ENCODE results near the gene KRT81. TPM values are rescaled to one million over a fixed set of nuclear protein-coding genes. Genes with fewer than 3 reads are reported as not detected.

The KRT81 gene
- total and polyA plus RNA-seq, 2 donors (not counting 1 experiment from before 2014, with no cell fraction given) = not detected

DNA sequence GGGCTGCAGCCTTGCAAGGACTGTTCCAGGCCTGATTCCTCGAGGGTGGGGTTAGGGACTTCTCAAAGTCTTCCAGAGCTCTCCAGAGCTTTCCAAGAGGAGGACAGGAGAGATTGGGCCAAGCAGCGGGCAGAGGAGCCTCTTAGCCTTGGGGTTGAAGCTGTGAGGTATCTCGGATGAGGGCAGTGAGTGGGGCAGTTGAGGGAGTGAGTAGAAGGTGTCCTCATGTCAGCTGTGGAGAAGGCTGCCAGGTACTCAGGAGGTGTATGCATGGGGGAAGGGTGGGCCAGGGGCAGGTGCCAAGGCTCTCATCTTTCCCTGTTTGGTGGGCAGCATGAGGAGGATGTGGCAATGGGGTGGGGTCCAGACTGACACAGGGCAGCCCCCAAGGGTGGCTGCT, 22.1 kb upstream of the KRT81 start:
- H3K4me1 ChIP-seq (ENCODE audit: control insufficient read depth in 2 of 2, insufficient read depth in 2 of 2, low read length in 2 of 2) = no peaks in the 10 kb centered on the region
- DNase-seq (no peak), ATAC-seq (ENCODE audit: low read depth) (no peak)
- H2AFZ ChIP-seq (ENCODE audit: insufficient read depth, low read depth, low read length, poor library complexity, severe bottlenecking) = no peak overlapping the region
- no peak overlapping the region for H3K4me2 ChIP-seq (replicated peaks; ENCODE audit: low read depth, low read length, poor library complexity, severe bottlenecking)
- H3K9ac ChIP-seq (ENCODE audit: low read length) = no peak overlapping the region
- H4K20me1 ChIP-seq (ENCODE audit: control insufficient read depth, insufficient read depth, low read length, poor library complexity, severe bottlenecking) = no peaks in the 10 kb centered on the region
- H3K4me3 ChIP-seq (ENCODE audit: control extremely low read depth in 1 of 5, extremely low read depth in 1 of 5, insufficient read depth in 1 of 5, low read depth in 2 of 5, low read length in 4 of 5) = no peak overlapping the region
- intact Hi-C loops (cut with micrococcal nuclease) = no loop called here
- TF ChIP-seq, protein P1, sequence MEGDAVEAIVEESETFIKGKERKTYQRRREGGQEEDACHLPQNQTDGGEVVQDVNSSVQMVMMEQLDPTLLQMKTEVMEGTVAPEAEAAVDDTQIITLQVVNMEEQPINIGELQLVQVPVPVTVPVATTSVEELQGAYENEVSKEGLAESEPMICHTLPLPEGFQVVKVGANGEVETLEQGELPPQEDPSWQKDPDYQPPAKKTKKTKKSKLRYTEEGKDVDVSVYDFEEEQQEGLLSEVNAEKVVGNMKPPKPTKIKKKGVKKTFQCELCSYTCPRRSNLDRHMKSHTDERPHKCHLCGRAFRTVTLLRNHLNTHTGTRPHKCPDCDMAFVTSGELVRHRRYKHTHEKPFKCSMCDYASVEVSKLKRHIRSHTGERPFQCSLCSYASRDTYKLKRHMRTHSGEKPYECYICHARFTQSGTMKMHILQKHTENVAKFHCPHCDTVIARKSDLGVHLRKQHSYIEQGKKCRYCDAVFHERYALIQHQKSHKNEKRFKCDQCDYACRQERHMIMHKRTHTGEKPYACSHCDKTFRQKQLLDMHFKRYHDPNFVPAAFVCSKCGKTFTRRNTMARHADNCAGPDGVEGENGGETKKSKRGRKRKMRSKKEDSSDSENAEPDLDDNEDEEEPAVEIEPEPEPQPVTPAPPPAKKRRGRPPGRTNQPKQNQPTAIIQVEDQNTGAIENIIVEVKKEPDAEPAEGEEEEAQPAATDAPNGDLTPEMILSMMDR (IDR thresholded peaks at IDR 0.05) = no peak
- Mint-ChIP-seq H3K27ac (no peak overlapping the region), H3K9me3 (ENCODE audit: insufficient read depth) (no peaks in the 10 kb centered on the region), H3K4me1 (peaks cover 3% of the 10 kb centered on the region), H3K4me3 (no peak overlapping the region), H3K27me3 (peaks cover 47% of the 10 kb centered on the region)
- H3K9me3 ChIP-seq (ENCODE audit: control extremely low read depth in 1 of 3, control insufficient read depth in 2 of 3, insufficient read depth in 1 of 3, low read length in 2 of 3) = no peaks in the 10 kb centered on the region
- no peak overlapping the region for H3K27ac ChIP-seq (ENCODE audit: low read length in 2 of 2)
- no peaks in the 10 kb centered on the region for H3K79me2 ChIP-seq (ENCODE audit: control insufficient read depth, insufficient read depth, low read length)
- no peaks in the 10 kb centered on the region for H3K36me3 ChIP-seq (replicated peaks in 1 of 2; ENCODE audit: control extremely low read depth in 1 of 2, control insufficient read depth in 1 of 2, extremely low read depth in 1 of 2, insufficient read depth in 2 of 2, low read length in 1 of 2)
- ChIA-PET CTCF (interaction anchor here (2.3 kb wide), 1 partner anchor 34 kb away, joined by 11 read pairs; no protein-coding TSS in a partner anchor), POLR2A (no interaction called here)
- WGBS (ENCODE audit: insufficient coverage) = 65% methylated on average over 3 of the region's 3 CpGs
- peaks cover 0 to 33% (median 8%) of the 10 kb centered on the region in 4 experiments for H3K27me3 ChIP-seq (replicated peaks in 1 of 4; ENCODE audit: control extremely low read depth in 1 of 4, control insufficient read depth in 3 of 4, insufficient read depth in 4 of 4, low read length in 3 of 4)

DNA sequence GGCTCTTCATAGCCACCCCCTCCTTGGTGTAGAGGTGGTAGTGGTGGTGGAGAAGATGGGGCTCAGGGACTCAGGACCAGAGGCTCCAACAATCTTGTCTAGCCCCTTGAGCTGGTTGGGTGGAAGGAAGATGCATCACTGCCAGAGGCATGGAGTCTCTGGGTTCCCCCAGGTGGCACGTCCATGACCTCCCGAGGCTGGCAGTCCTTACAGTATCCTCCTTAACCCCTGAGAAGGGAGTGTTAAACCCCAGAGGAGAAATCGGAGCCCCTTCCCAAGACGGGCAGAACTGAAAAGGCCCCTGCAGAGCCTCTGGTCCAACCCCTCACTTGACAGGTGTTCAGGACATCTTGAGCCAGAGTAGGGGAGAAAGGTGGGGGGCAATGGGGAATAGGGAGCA, 20.8 kb upstream of the KRT81 start:
- peaks cover 0 to 38% (median 11%) of the 10 kb centered on the region in 4 experiments for H3K27me3 ChIP-seq (replicated peaks in 1 of 4; ENCODE audit: control extremely low read depth in 1 of 4, control insufficient read depth in 3 of 4, insufficient read depth in 4 of 4, low read length in 3 of 4)
- no peak overlapping the region for H3K27ac ChIP-seq (ENCODE audit: low read length in 2 of 2)
- TF ChIP-seq, protein P1 (IDR thresholded peaks at IDR 0.05) = no peak
- no peak for TF ChIP-seq EZH2 (IDR thresholded peaks at IDR 0.05; ENCODE audit: borderline replicate concordance, insufficient read depth, low read depth, low read length, poor library complexity, severe bottlenecking)
- H3K36me3 ChIP-seq (replicated peaks in 1 of 2; ENCODE audit: control extremely low read depth in 1 of 2, control insufficient read depth in 1 of 2, extremely low read depth in 1 of 2, insufficient read depth in 2 of 2, low read length in 1 of 2) = no peaks in the 10 kb centered on the region
- no peaks in the 10 kb centered on the region for H3K9me3 Mint-ChIP-seq (ENCODE audit: insufficient read depth)
- no peaks in the 10 kb centered on the region for H3K9me3 ChIP-seq (ENCODE audit: control extremely low read depth in 1 of 3, control insufficient read depth in 2 of 3, insufficient read depth in 1 of 3, low read length in 2 of 3)
- no peaks in the 10 kb centered on the region for H4K20me1 ChIP-seq (ENCODE audit: control insufficient read depth, insufficient read depth, low read length, poor library complexity, severe bottlenecking)
- no peak overlapping the region for H3K9ac ChIP-seq (ENCODE audit: low read length)
- no peaks in the 10 kb centered on the region for H3K4me1 ChIP-seq (ENCODE audit: control insufficient read depth in 2 of 2, insufficient read depth in 2 of 2, low read length in 2 of 2)
- ChIA-PET CTCF (interaction anchor here (0.6 to 2.3 kb wide), 4 partner anchors 15 to 439 kb away, joined by 3 to 11 read pairs (median 3); no protein-coding TSS in a partner anchor), POLR2A (no interaction called here)
- H2AFZ ChIP-seq (ENCODE audit: insufficient read depth, low read depth, low read length, poor library complexity, severe bottlenecking) = no peak overlapping the region
- H3K4me3 Mint-ChIP-seq = no peak overlapping the region
- H3K79me2 ChIP-seq (ENCODE audit: control insufficient read depth, insufficient read depth, low read length) = no peaks in the 10 kb centered on the region
- H3K4me3 ChIP-seq (ENCODE audit: control extremely low read depth in 1 of 5, extremely low read depth in 1 of 5, insufficient read depth in 1 of 5, low read depth in 2 of 5, low read length in 4 of 5) = no peak overlapping the region
- no peak overlapping the region for H3K4me2 ChIP-seq (replicated peaks; ENCODE audit: low read depth, low read length, poor library complexity, severe bottlenecking)
- intact Hi-C loops (cut with micrococcal nuclease) = no loop called here
- 83% methylated on average over 3 of the region's 4 CpGs for WGBS (ENCODE audit: insufficient coverage)
- H3K27me3 Mint-ChIP-seq = peaks cover 52% of the 10 kb centered on the region
- H3K27ac Mint-ChIP-seq = no peak overlapping the region
- no peak for DNase-seq
- ATAC-seq (ENCODE audit: low read depth) = no peak
- peaks cover 3% of the 10 kb centered on the region for H3K4me1 Mint-ChIP-seq
